ENCODE measurements around the gene SZT2.

DNA sequence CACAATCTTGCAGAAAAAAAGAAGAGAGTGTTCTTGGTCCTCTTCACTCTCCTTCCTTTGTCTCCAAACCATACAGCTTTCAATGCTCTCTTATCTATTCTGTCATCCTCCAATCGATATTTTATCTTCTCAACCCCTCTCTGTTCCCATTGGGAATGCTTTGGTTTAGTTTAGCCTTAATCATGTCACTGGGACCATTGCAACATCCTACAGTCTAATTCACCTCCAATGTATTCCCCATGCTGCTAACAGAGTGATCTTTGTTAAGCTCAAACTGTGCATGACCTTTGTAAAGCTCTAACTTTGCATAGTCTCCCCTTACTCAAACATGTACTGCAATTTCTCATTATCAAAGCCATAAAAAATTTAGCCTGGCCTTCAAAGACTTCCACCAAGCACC is 49.1 kb upstream of the SZT2 start:
- TF ChIP-seq EZH2phosphoT487 (IDR thresholded peaks at IDR 0.05; ENCODE audit: borderline replicate concordance, low read length): no peak
- TF ChIP-seq, protein P1, sequence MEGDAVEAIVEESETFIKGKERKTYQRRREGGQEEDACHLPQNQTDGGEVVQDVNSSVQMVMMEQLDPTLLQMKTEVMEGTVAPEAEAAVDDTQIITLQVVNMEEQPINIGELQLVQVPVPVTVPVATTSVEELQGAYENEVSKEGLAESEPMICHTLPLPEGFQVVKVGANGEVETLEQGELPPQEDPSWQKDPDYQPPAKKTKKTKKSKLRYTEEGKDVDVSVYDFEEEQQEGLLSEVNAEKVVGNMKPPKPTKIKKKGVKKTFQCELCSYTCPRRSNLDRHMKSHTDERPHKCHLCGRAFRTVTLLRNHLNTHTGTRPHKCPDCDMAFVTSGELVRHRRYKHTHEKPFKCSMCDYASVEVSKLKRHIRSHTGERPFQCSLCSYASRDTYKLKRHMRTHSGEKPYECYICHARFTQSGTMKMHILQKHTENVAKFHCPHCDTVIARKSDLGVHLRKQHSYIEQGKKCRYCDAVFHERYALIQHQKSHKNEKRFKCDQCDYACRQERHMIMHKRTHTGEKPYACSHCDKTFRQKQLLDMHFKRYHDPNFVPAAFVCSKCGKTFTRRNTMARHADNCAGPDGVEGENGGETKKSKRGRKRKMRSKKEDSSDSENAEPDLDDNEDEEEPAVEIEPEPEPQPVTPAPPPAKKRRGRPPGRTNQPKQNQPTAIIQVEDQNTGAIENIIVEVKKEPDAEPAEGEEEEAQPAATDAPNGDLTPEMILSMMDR (conservative IDR thresholded peaks at IDR 0.05; ENCODE audit: low read depth, low read length): no peak
- TF ChIP-seq EZH2 (IDR thresholded peaks at IDR 0.05; ENCODE audit: low read length, unreplicated experiment): no peak

Measured in PC-3 (cell line).